ENCODE data around the gene MRPL14. TPM values are rescaled to one million over a fixed set of nuclear protein-coding genes. Genes with fewer than 3 reads are reported as not detected.
"Not testable (repeated sequence)": the region's sequence is repeated elsewhere in the genome, so short reads cannot be mapped to it uniquely, and the experiment has no call there.

The MRPL14 gene
- total RNA-seq, 4 donors from 2014 or later = 45.7 to 74.3 (median 52.0) TPM

DNA sequence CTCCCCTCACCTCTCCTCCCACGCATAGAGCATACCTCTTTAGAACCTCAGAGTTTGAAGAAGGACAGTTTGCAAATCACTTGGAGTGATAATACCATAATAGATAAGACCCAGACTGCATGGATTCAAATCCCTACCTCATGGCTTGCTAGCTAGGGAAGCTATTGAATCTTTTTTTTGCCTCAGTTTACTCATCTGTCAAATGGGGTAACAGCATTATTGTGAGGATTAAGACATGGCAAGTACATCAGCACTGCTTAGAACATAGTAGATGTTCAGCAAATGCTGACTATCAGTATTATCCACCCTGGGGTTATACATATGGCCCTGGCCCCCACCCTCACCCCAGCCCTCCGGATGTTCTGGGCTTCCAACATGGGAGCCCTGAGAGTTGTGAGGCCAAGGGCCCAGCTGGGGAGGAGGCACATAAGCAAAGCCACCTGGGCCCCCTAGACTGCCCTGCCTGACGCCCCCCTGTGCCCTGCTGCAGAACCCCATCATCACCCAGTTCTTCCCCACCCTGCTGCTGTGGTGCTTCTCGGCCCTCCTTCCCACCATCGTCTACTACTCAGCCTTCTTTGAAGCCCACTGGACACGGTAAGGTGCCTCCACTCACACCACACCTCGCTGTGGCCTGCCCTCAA lies 22.2 kb upstream of the MRPL14 start:
- H3K4me3 ChIP-seq (ENCODE audit: low read depth, poor library complexity, severe bottlenecking) = no peak overlapping the region
- DNase-seq (ENCODE audit: low spot score in 2 of 2) = no peak
- intact Hi-C loops (cut with DNase I; ENCODE audit: low total_unique reads) = loop anchor here (2.0 kb wide), 1 partner anchor 49 kb away; no protein-coding TSS in a partner anchor
- TF ChIP-seq, protein P1, sequence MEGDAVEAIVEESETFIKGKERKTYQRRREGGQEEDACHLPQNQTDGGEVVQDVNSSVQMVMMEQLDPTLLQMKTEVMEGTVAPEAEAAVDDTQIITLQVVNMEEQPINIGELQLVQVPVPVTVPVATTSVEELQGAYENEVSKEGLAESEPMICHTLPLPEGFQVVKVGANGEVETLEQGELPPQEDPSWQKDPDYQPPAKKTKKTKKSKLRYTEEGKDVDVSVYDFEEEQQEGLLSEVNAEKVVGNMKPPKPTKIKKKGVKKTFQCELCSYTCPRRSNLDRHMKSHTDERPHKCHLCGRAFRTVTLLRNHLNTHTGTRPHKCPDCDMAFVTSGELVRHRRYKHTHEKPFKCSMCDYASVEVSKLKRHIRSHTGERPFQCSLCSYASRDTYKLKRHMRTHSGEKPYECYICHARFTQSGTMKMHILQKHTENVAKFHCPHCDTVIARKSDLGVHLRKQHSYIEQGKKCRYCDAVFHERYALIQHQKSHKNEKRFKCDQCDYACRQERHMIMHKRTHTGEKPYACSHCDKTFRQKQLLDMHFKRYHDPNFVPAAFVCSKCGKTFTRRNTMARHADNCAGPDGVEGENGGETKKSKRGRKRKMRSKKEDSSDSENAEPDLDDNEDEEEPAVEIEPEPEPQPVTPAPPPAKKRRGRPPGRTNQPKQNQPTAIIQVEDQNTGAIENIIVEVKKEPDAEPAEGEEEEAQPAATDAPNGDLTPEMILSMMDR (IDR thresholded peaks at IDR 0.05) = no peak
- TF ChIP-seq POLR2A (IDR thresholded peaks at IDR 0.05) = no peak
- WGBS, 2 donors = 78 to 79% methylated on average over 7 of the region's 7 CpGs

DNA sequence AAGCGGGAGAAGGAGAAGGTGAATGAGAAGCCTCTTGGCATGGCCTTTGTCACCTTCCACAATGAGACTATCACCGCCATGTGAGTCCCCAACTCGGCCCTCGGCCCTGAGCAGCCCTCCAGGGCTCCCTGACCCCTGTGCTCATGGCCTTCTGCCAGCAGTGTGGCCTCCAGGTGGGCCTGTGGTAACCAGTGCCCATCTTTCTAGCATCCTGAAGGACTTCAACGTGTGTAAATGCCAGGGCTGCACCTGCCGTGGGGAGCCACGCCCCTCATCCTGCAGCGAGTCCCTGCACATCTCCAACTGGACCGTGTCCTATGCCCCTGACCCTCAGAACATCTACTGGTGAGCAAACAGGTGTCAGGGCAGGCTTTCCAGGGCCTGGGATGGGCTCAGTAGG lies 21.1 kb upstream of the MRPL14 start:
- DNase-seq (ENCODE audit: low spot score in 2 of 2) = no peak
- intact Hi-C loops (cut with DNase I; ENCODE audit: low total_unique reads) = no loop called here
- no peak for TF ChIP-seq POLR2A (IDR thresholded peaks at IDR 0.05)
- TF ChIP-seq, protein P1 (IDR thresholded peaks at IDR 0.05) = no peak
- no peak overlapping the region for H3K4me3 ChIP-seq (ENCODE audit: low read depth, poor library complexity, severe bottlenecking)
- WGBS, 2 donors = 82 to 90% methylated on average over 5 to 9 of the region's 9 CpGs

DNA sequence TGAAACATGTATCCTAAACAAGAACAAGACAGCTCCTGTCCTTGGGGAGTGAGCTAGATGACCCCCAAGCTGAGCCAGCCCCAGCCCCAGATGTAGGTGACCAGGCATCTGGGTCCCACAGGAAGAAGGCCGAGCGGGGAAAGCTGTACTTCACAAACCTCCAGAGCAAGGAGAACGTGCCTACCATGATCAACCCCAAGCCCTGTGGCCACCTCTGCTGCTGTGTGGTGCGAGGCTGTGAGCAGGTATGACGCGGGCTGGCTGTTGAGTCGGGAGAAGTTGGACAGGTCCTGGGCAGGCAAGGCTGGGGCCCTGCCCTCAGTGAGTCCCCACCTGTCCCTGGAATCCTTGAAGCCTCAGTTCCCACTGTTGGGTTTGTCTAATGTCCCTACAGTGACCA lies 20.0 kb upstream of the MRPL14 start:
- no peak overlapping the region for H3K4me3 ChIP-seq (ENCODE audit: low read depth, poor library complexity, severe bottlenecking)
- no peak for DNase-seq (ENCODE audit: low spot score in 2 of 2)
- TF ChIP-seq POLR2A (IDR thresholded peaks at IDR 0.05) = no peak
- TF ChIP-seq, protein P1 (IDR thresholded peaks at IDR 0.05) = no peak
- WGBS, 2 donors = 84 to 96% methylated on average over 7 of the region's 7 CpGs
- intact Hi-C loops (cut with DNase I; ENCODE audit: low total_unique reads) = no loop called here

DNA sequence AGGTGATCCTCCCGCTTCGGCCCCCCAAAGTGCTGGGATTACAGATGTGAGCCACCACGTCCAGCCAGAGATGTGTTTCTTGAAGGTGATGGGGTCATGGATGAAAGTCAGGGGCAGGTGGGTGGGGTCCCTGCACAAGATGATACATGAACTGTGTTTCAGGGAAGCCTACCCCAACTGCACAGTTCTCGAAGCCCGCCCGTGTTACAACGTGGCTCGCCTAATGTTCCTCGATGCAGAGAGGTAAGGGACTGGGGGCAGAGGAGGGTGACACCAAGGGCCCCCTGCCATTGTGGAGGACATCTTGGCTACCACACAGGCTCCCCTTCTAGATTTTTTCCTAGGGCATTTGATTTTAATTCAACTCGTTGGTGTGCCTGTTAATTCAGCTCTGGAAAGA lies 19.4 kb upstream of the MRPL14 start:
- DNase-seq (ENCODE audit: low spot score in 2 of 2) = no peak
- intact Hi-C loops (cut with DNase I; ENCODE audit: low total_unique reads) = no loop called here
- 84 to 91% methylated on average over 10 of the region's 10 CpGs for WGBS, 2 donors
- no peak overlapping the region for H3K4me3 ChIP-seq (ENCODE audit: low read depth, poor library complexity, severe bottlenecking)
- TF ChIP-seq POLR2A (IDR thresholded peaks at IDR 0.05) = no peak
- TF ChIP-seq, protein P1 (IDR thresholded peaks at IDR 0.05) = no peak

DNA sequence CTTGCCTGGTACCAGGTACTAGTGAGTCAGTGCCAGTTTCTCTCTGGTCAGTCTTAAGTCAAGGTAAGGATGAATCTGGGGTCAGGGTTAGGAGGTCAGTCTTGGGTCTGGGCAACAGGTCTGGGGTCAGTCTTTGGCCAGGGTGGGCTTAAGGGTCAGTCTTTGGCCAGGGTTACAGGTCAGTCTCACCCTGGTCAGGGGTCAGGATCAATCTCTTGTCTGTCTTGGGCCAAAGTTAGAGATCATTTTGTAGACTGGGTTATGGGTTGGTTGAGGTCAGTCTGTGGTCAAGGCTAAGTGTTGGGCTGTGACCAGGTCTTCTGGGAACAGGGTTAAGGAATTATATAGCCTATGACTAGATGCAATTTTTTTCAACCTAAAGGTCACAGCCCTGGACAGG lies 18.6 kb upstream of the MRPL14 start:
- DNase-seq (ENCODE audit: low spot score in 2 of 2) = no peak
- TF ChIP-seq, protein P1 (IDR thresholded peaks at IDR 0.05) = no peak
- no peak for TF ChIP-seq POLR2A (IDR thresholded peaks at IDR 0.05)
- H3K4me3 ChIP-seq (ENCODE audit: low read depth, poor library complexity, severe bottlenecking) = no peak overlapping the region
- intact Hi-C loops (cut with DNase I; ENCODE audit: low total_unique reads) = no loop called here

DNA sequence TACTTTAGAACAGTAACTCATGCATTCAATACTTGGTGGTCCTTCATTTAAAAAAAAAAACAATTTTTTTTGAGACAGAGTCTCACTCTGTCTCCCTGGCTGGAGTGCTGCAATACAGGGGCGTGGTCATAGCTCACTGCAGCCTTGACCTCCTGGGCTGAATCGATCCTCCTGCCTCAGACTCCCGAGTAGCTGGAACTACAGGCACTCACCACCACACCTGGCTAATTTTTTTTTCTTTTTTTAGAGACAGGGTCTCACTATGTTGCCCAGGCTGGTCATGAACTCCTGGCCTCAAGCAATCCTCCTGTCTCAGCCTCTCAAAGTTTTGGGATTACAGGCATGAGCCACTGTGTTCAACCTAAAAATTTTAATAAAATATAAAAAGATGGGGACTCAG lies 17.3 kb upstream of the MRPL14 start:
- DNase-seq (ENCODE audit: low spot score in 2 of 2); H3K4me3 ChIP-seq (ENCODE audit: low read depth, poor library complexity, severe bottlenecking); intact Hi-C loops (cut with DNase I; ENCODE audit: low total_unique reads): not testable (repeated sequence)
- WGBS, 2 donors = 32 to 94% methylated on average over 3 of the region's 3 CpGs
